Measurements from ENCODE around the gene BDH2.
A peak's percentile ranks its signal among the peaks of the same experiment; 100 is the strongest.

The BDH2 gene

GRCh38 chr4:103099691-103100392, at the start of gene BDH2:
Gene BDH2, minus strand, starts transcription at chr4:103099834. Its CDS starts 3,580 bp downstream, at chr4:103096254.
- peak; percentile 57 for DNase-seq

GRCh38 chr4:103144926-103145325, 45.3 kb upstream of the BDH2 start:
- no peak for DNase-seq

GRCh38 chr4:103137446-103137827, 37.8 kb upstream of the BDH2 start:
- no peak for DNase-seq

- DNase-seq, result no peak
Measured at GRCh38 chr4:103136671-103137445, 37.2 kb upstream of the BDH2 start.

GRCh38 chr4:103129174-103129573, 29.5 kb upstream of the BDH2 start:
- no peak for DNase-seq

GRCh38 chr4:103126126-103126525, 26.5 kb upstream of the BDH2 start:
- no peak for DNase-seq

- no peak for DNase-seq
Measured at GRCh38 chr4:103123114-103123513, 23.5 kb upstream of the BDH2 start.

- no peak for DNase-seq
Measured at GRCh38 chr4:103118166-103118565, 18.5 kb upstream of the BDH2 start.

- DNase-seq, result no peak
Measured at GRCh38 chr4:103111598-103111997, 12.0 kb upstream of the BDH2 start.

GRCh38 chr4:103108542-103108941, 8.9 kb upstream of the BDH2 start:
- DNase-seq, result no peak

GRCh38 chr4:103105558-103106356, 6.1 kb upstream of the BDH2 start:
- no peak for DNase-seq

- DNase-seq, result no peak
Measured at GRCh38 chr4:103104886-103105285, 5.3 kb upstream of the BDH2 start.

GRCh38 chr4:103100691-103101090, 1.1 kb upstream of the BDH2 start:
- DNase-seq, result no peak

GRCh38 chr4:103098756-103099440, 736 bp downstream of the BDH2 start:
- no peak for DNase-seq

GRCh38 chr4:103098341-103098740, 1.3 kb downstream of the BDH2 start:
- no peak for DNase-seq

GRCh38 chr4:103097112-103097511, 2.5 kb downstream of the BDH2 start:
- DNase-seq, result no peak

GRCh38 chr4:103095080-103095479, 4.6 kb downstream of the BDH2 start:
- DNase-seq, result no peak

GRCh38 chr4:103092245-103092644, 7.4 kb downstream of the BDH2 start:
- no peak for DNase-seq

GRCh38 chr4:103091601-103092223, 7.9 kb downstream of the BDH2 start:
- DNase-seq, result peak; percentile 43

- DNase-seq, result no peak
Measured at GRCh38 chr4:103089481-103089880, 10.2 kb downstream of the BDH2 start.

- DNase-seq, result no peak
Measured at GRCh38 chr4:103086551-103086950, 13.1 kb downstream of the BDH2 start.

- no peak for DNase-seq
Measured at GRCh38 chr4:103085555-103086196, 14.0 kb downstream of the BDH2 start.

Measured in NCI-H526 treated with DMSO at 0.1 percent for 48 hours (cell line).